HL-60 (cell line): ENCODE data around the gene PRKAR1B.

Experiments used
- CTCF ChIP-seq: IDR thresholded peaks from one replicate; pipeline ENCODE4 v1.5.1; 2011; ENCODE audit warnings: low read length, control low read depth, inconsistent platforms; ENCODE audit not compliant: insufficient read depth
- GABPA ChIP-seq: IDR thresholded peaks from 2 replicates; pipeline ENCODE4 v1.6.1; 2012; ENCODE audit warnings: low read depth
- POLR2AphosphoS5 ChIP-seq: IDR thresholded peaks from 2 replicates; pipeline ENCODE4 v1.6.1; 2012; ENCODE audit warnings: low read depth
- SPI1 ChIP-seq: IDR thresholded peaks from 2 replicates; pipeline ENCODE4 v1.6.1; 2012; ENCODE audit warnings: low read depth, mild to moderate bottlenecking, borderline replicate concordance
- TF ChIP-seq, protein P1 (sequence below): IDR thresholded peaks from 2 replicates; pipeline ENCODE4 v1.6.1; 2012; ENCODE audit warnings: low read depth; ENCODE audit not compliant: insufficient replicate concordance

DNA sequence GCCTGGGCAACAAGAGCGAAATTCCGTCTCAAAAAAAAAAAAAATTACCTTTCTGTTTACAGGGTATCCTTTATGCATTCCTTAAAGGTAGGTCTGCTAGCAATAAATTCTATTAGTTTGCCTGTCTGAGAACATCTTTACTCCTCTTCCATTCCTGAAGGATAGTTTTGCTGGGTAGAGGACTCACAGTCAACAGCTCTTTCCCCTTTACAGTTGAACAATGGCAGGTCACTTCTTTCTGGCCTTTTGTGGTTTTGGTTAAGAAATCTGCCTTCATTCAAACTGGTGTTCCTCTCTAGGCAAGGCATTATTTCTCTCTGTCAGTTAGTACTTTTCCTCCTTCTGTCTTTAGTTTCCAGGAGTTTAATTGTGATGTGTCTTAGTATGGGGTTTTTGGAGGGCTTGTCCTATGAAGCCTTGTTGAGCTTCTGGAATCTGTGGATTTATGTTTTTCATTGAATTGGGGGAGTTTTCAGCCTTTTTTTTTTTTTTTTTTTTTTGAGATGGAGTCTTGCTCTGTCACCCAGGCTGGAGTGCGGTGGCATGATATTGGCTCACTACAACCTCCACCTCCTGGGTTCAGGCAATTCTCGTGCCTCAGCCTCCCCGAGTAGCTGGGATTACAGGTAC lies 5.3 kb downstream of the PRKAR1B start:
- no peak for TF ChIP-seq CTCF
- TF ChIP-seq GABPA, result no peak
- TF ChIP-seq, protein P1, sequence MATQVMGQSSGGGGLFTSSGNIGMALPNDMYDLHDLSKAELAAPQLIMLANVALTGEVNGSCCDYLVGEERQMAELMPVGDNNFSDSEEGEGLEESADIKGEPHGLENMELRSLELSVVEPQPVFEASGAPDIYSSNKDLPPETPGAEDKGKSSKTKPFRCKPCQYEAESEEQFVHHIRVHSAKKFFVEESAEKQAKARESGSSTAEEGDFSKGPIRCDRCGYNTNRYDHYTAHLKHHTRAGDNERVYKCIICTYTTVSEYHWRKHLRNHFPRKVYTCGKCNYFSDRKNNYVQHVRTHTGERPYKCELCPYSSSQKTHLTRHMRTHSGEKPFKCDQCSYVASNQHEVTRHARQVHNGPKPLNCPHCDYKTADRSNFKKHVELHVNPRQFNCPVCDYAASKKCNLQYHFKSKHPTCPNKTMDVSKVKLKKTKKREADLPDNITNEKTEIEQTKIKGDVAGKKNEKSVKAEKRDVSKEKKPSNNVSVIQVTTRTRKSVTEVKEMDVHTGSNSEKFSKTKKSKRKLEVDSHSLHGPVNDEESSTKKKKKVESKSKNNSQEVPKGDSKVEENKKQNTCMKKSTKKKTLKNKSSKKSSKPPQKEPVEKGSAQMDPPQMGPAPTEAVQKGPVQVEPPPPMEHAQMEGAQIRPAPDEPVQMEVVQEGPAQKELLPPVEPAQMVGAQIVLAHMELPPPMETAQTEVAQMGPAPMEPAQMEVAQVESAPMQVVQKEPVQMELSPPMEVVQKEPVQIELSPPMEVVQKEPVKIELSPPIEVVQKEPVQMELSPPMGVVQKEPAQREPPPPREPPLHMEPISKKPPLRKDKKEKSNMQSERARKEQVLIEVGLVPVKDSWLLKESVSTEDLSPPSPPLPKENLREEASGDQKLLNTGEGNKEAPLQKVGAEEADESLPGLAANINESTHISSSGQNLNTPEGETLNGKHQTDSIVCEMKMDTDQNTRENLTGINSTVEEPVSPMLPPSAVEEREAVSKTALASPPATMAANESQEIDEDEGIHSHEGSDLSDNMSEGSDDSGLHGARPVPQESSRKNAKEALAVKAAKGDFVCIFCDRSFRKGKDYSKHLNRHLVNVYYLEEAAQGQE, result no peak
- no peak for TF ChIP-seq POLR2AphosphoS5
- peak; percentile 37; the same call in 1 of the 2 replicates for TF ChIP-seq SPI1
